Right lobe of liver (tissue), 6 donors: ENCODE measurements around the gene FOXRED1. TPM values are rescaled to one million over a fixed set of nuclear protein-coding genes. Genes with fewer than 3 reads are reported as not detected.
"Not testable (repeated sequence)": the region's sequence is repeated elsewhere in the genome, so short reads cannot be mapped to it uniquely, and the experiment has no call there.

Source experiments
- ATAC-seq, 4 donors: fragments of 200-7000 bp; cut with Tn5 transposase; one replicate each; pipeline ENCODE4 v1.9.1; 2020; ENCODE audit warnings: mild to moderate bottlenecking in 4 of 4, moderate library complexity in 4 of 4
- DNase-seq, 3 donors: peaks; one replicate each; pipeline ENCODE4 v3.0.0-alpha.2; 2020
- H3K27ac ChIP-seq, 3 donors: fragments of 200-600 bp; one replicate each; pipeline ENCODE4 v1.8.0; 2022
- H3K27me3 ChIP-seq, 2 donors: fragments of 200-600 bp; one replicate each; pipeline ENCODE4 v1.8.0; 2022
- H3K36me3 ChIP-seq, 4 donors: fragments of 200-600 bp; sonication (generic) in 1 of 4; one replicate each; pipeline versions ENCODE4 v1.5.1 to v1.8.0; 2017 to 2022; ENCODE audit warnings: control low read depth in 1 of 4
- H3K4me1 ChIP-seq, 4 donors: fragments of 200-600 bp; sonication (generic) in 1 of 4; one replicate each; pipeline versions ENCODE4 v1.5.1 to v1.8.0; 2017 to 2022; ENCODE audit warnings: control low read depth in 1 of 4
- H3K4me3 ChIP-seq, 3 donors: fragments of 200-600 bp; one replicate each; pipeline ENCODE4 v1.8.0; 2022
- H3K9me3 ChIP-seq, 4 donors: fragments of 200-600 bp; sonication (generic) in 1 of 4; one replicate each; pipeline versions ENCODE4 v1.5.1 to v1.8.0; 2017 to 2022; ENCODE audit warnings: control low read depth in 1 of 4
- POLR2A ChIP-seq: fragments of 450-650 bp; IDR thresholded peaks from one replicate; pipeline ENCODE4 v1.6.1; 2017; ENCODE audit warnings: antibody characterized with exemption, mild to moderate bottlenecking
- WGBS: methylation state at CpG from one replicate; pipeline ENCODE4 v1.1.6; 2018; ENCODE audit warnings: low coverage, low lambda C conversion rate; ENCODE audit not compliant: insufficient coverage; ENCODE audit errors: missing lambda C conversion rate; 5-methylcytosine and 5-hydroxymethylcytosine counted together
- intact Hi-C, 2 donors: fragments of 100-400 bp; cut with DNase I; formaldehyde crosslinking; loops; one replicate each; pipeline versions ENCODE4 v1.11.2 to v1.14.1; 2022
- total RNA-seq, 6 experiments: library from RNA; depleted of rRNA in 2 of 6; stranded (reverse); fragments of >200 nt in 2 of 6; fragmentation: NEBNext Ultra II Directional in 3 of 6; extraction: Animal tissue kit (Norgen Biotek cat#: 25700) in 3 of 6; gene quantifications; one replicate each; pipeline versions ENCODE4 v1.1.0 to v1.2.4, GENCODE V29; 2016 to 2023
- TF ChIP-seq, protein P1 (sequence below), 4 donors: fragments of 200-600 bp in 3 of 4; fragments of 450-650 bp in 1 of 4; IDR thresholded peaks; one replicate each; pipeline versions ENCODE4 v1.5.1 to v1.8.0; 2016 to 2022; ENCODE audit warnings: antibody characterized with exemption in 4 of 4, mild to moderate bottlenecking in 2 of 4
- donor health status: DM: no; HTN: yes; CAD: no.
- donor health status: DM: no; HTN: no; CAD: no.
- donor health status: DM: no; HTN: no; CAD: no.
- donor health status: DM: no; HTN: yes; CAD: no.
- donor health status: DM: no; HTN: yes; CAD: no.

The FOXRED1 gene
- total RNA-seq, 6 experiments from 2014 or later, result 18.6 to 50.2 (median 39.8) TPM

DNA sequence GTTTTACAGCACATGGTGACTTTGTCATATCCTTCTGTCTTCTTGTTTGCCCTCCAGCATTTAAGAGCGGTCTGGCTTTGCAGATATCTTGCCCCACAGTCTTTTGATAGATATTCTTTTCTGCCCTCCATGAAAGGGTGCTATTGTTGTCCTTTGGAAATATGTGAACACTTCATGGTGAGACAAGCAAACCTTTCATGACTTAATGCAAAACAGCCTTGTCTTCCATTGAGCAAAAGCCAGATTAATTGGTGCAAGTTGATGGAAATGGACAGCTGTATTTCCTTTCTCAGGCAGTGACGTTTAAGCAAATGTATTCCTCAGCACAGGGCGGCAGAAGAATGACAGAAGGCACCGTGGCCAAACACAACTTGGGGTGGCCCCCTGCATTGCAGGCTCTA lies 39.3 kb downstream of the FOXRED1 start:
- no peaks in the 10 kb centered on the region for H3K27me3 ChIP-seq
- peaks cover 0 to 15% (median 4%) of the 10 kb centered on the region in 4 donors for H3K4me1 ChIP-seq
- 89% methylated on average over 4 of the region's 4 CpGs for WGBS
- no peaks in the 10 kb centered on the region for H3K9me3 ChIP-seq
- H3K36me3 ChIP-seq, result no peaks in the 10 kb centered on the region
- TF ChIP-seq, protein P1, sequence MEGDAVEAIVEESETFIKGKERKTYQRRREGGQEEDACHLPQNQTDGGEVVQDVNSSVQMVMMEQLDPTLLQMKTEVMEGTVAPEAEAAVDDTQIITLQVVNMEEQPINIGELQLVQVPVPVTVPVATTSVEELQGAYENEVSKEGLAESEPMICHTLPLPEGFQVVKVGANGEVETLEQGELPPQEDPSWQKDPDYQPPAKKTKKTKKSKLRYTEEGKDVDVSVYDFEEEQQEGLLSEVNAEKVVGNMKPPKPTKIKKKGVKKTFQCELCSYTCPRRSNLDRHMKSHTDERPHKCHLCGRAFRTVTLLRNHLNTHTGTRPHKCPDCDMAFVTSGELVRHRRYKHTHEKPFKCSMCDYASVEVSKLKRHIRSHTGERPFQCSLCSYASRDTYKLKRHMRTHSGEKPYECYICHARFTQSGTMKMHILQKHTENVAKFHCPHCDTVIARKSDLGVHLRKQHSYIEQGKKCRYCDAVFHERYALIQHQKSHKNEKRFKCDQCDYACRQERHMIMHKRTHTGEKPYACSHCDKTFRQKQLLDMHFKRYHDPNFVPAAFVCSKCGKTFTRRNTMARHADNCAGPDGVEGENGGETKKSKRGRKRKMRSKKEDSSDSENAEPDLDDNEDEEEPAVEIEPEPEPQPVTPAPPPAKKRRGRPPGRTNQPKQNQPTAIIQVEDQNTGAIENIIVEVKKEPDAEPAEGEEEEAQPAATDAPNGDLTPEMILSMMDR (IDR thresholded peaks at IDR 0.05), result no peak
- no peak for TF ChIP-seq POLR2A
- H3K4me3 ChIP-seq, result no peak overlapping the region
- H3K27ac ChIP-seq, result no peak overlapping the region
- ATAC-seq (no peak), DNase-seq (no peak)
- intact Hi-C loops, result no loop called here

DNA sequence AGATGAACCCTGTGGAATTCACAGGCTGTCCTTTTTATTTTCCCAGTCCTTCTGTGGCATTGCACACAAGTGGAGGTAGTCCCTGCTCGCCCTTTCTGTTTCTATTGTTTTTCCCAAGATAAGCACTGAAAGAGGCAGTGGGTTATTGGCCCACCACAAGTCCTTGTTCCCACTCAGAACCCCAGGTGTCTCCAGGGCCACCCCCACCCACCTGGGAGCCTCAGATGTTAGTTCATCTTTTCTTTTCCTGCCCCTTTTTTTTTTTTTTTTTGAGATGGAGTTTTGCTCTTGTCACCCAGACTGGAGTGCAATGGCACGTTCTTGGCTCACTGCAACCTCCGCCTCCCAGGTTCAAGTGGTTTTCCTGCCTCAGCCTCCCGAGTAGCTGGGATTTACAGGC lies 39.8 kb downstream of the FOXRED1 start:
- 78% methylated on average over 4 of the region's 4 CpGs for WGBS
- ATAC-seq, intact Hi-C loops, H3K36me3 ChIP-seq, H3K4me3 ChIP-seq, H3K9me3 ChIP-seq, H3K27me3 ChIP-seq, H3K27ac ChIP-seq: not testable (repeated sequence)
- peak in 1 of 3 donors; percentile 4 for DNase-seq
- H3K4me1 ChIP-seq, result peaks cover 0 to 11% (median 4%) of the 10 kb centered on the region in 4 donors

DNA sequence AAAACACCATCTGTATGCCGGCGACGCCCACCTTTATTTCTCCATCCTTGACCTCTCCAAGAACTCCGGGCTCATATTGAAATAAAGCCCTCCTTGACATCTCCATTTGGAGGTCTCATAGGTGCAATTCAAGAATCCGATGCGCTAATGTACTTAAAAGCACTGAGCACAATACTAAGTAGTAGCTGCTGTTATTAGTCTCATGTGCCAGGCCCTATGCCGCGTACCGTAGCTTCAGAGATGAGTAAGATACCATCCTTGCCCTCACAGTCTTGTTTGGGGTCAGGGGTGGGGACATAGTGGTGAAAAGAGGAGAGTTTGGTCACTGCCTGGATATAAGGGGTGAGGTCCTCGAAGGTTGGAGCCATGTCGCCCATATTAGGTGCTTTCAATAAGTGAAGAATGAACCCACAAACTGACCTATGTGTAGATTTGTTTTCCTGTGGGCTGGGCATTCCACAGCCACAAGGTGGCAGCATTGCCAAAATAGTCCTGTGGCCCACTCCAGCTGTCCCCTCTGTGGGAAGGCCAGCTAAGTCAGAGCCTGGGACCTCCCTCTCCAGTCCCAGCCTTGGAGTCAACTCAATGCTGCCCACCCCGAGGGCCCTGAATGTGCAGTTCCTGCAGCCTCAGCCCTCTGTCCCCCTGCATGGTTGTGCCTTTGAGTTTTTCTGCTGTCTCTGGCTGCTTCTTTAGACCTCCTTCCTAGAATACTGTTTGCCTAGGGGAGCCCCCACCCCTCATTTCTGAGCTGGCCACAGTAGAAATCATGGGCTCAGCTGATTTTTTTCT lies 41.4 kb downstream of the FOXRED1 start:
- no peak overlapping the region for H3K27ac ChIP-seq
- peaks cover 0 to 3% (median 0%) of the 10 kb centered on the region in 4 donors for H3K4me1 ChIP-seq
- no peak overlapping the region for H3K4me3 ChIP-seq
- ATAC-seq, result peak; percentile 97 to 98 (median 98)
- H3K9me3 ChIP-seq, result no peaks in the 10 kb centered on the region
- H3K36me3 ChIP-seq, result no peaks in the 10 kb centered on the region
- WGBS, result 65% methylated on average over 12 of the region's 12 CpGs
- intact Hi-C loops, result loop anchor here (5.0 to 10.0 kb wide), 2 partner anchors 164 to 167 kb away; no protein-coding TSS in a partner anchor
- peak; percentile 69 to 76 (median 73) for DNase-seq
- TF ChIP-seq, protein P1 (IDR thresholded peaks at IDR 0.05), result peak; percentile 86 to 94 (median 90)
- no peak for TF ChIP-seq POLR2A
- H3K27me3 ChIP-seq, result no peaks in the 10 kb centered on the region

DNA sequence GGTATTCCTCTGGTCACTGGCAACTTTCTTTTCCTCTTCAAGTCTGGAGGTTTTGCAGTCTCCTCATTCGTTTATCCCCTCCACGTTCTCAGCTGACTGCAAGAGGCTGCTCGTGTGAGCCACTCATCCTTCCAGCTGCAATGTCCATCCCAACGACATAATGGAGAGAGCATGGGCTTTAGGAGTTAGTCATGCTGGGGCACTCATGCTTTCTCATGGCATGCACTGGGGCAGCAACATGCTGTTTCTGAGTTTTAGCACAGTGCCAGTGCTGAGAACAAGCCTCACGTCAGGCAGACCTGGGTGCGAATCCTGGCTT lies 42.0 kb downstream of the FOXRED1 start:
- no peaks in the 10 kb centered on the region for H3K27me3 ChIP-seq
- peaks cover 0 to 3% (median 0%) of the 10 kb centered on the region in 4 donors for H3K4me1 ChIP-seq
- DNase-seq (no peak), ATAC-seq (no peak)
- no peak overlapping the region for H3K4me3 ChIP-seq
- intact Hi-C loops, result loop anchor here (5.0 to 10.0 kb wide), 2 partner anchors 164 to 166 kb away; no protein-coding TSS in a partner anchor
- WGBS, result 66% methylated on average over 6 of the region's 6 CpGs
- no peak overlapping the region for H3K27ac ChIP-seq
- no peaks in the 10 kb centered on the region for H3K9me3 ChIP-seq
- H3K36me3 ChIP-seq, result no peaks in the 10 kb centered on the region
- TF ChIP-seq, protein P1 (IDR thresholded peaks at IDR 0.05), result no peak
- TF ChIP-seq POLR2A, result no peak
